CD4-positive, alpha-beta T cell treated with Interleukin-6 for 4 hours (primary cell): ENCODE measurements around the gene SPIN4.
"Not testable (repeated sequence)": the region's sequence is repeated elsewhere in the genome, so short reads cannot be mapped to it uniquely, and the experiment has no call there.

ENCODE experiments used
- DNase-seq: peaks from one replicate; pipeline ENCODE4 v3.0.0-alpha.2; 2020; ENCODE audit warnings: mixed read lengths

Gene SPIN4

DNA sequence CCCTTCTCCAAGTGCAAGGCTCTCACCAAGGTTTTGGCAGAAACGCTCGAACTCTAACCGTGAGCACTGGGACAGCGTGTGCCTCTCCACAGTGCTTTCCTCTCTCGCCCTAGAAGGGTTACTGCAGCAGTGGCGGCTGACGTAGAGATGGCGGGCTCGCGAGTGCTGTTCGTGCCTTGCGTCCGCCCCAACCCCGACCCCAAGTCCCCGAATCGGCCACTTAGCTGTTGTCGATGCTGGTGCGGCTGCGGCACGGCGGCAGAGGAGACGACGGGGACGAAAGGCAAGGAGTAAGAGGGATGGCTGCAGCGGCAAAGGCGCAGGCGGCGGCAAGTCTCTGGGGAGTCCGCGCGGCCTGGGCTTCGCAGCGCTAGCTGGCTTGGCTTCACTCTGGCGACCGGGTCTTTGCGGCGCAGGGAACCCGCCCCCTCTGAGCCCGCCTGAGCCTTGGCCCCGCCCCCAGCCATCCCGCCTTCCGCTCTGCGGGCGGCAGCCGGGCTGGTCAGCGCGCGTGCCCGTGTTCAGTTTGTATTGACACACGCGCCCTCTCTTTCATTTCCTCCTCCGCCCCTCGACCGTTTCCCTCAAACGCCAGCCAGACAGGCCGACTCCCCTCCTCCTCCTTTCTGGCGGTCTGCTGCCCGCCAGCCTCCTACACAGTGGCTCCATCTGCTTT lies at the start of gene SPIN4:
Gene SPIN4, minus strand, starts transcription at position 392 of the 676 bp plus-strand sequence. CDS start 513 bp downstream, outside the sequence.
- DNase-seq = peak; percentile 74

DNA sequence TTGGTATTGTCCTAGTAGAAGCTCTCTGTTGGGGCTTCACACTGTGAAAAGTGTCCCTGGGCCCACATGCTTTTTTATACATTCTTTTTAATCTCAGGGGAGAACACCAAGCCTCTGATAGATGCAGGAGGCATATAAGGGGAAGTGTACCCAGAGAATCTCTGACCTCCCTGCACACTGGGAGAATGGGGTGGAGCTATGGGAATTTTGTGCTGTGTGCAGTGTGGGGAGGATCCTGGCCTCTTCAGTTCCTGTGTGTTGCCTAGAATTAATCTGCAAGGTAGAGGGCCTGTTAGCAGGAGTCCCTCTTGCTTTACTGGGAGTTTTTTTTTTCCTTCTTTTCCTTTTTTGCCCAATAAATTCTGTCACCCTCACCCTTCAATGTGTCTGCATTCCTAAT lies 49.2 kb upstream of the SPIN4 start:
- DNase-seq = no peak

DNA sequence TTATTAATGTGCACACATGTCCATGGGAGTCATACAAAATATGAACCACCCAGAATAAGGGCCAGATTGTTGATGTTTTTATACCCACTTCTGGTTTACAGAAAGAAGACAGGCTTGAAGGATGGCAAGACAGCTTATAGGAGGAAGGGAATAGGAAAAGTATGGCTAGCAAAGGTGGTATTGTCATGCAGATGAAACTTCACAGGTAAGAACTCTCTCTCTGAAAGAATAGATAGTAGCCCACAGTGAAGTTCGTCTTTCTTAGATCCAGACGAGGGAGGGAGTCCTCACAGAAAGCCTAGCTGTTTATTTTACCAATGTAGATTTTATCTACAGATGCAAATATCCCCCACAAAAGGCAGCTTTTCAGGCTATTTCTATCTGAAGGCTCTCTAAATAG lies 43.7 kb upstream of the SPIN4 start:
- DNase-seq = no peak

DNA sequence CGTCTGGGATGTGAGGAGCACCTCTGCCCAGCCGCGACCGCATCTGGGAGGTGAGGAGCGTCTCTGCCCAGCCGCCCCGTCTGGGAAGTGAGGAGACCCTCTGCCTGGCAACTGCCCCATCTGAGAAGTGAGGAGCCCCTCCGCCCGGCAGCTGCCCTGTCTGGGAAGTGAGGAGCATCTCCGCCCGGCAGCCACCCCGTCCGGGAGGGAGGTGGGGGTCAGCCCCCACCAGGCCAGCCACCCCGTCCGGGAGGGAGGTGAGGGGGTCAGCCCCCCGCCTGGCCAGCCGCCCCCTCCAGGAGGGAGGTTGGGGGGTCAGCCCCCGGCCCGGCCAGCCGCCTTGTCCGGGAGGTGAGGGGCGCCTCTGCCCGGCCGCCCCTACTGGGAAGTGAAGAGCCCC lies 42.0 kb upstream of the SPIN4 start:
- DNase-seq = not testable (repeated sequence)

DNA sequence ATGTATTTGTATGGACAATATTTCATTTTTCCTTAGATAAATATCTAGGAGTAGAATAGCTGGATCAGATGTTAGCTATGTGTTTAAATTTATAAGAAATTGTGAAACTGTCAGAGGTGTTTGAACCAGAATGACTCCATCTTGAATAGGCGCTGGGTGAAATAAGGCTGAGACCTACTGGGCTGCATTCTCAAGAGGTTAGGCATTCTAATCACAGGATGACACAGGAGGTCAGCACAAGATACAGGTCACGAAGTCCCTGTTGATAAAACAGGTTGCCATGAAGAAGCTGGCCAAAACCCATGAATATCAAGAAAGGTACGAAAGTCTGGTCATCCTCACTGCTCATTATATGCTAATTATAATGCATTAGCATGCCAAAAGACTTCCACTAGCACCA lies 36.3 kb upstream of the SPIN4 start:
- DNase-seq = no peak

DNA sequence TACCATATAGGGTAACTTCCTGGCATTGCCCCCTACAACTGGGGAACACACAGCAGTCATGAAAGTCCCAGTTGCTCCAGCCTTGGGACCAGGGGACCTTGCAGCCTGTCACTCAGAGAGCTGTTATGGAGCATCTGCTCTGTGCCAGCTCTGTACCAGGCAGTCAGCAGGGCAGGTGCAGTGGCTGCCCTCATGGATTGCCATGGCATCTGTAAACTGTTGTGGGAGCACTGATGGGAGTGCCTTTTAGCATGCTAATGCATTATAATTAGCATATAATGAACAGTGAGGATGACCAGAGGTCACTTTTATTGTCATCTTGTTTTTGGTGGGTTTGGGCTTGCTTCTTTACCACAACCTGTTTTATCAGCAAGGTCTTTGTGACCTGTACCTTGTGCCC lies 33.1 kb upstream of the SPIN4 start:
- not testable (repeated sequence) for DNase-seq

DNA sequence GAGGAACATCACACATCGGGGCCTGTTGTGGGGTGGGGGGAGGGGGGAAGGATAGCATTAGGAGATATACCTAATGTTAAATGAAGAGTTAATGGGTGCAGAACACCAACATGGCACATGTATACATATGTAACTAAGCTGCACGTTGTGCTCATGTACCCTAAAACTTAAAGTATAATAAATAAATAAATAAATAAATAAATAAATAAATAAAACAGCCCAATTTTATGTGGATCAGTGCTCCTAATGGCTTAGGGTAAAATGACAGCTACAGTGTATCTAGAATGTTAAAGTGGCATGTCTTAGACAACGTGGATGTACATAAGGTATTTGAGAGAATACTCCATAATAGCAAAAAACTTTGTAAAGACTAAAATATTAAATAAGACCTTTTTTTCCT lies 21.9 kb upstream of the SPIN4 start:
- not testable (repeated sequence) for DNase-seq

DNA sequence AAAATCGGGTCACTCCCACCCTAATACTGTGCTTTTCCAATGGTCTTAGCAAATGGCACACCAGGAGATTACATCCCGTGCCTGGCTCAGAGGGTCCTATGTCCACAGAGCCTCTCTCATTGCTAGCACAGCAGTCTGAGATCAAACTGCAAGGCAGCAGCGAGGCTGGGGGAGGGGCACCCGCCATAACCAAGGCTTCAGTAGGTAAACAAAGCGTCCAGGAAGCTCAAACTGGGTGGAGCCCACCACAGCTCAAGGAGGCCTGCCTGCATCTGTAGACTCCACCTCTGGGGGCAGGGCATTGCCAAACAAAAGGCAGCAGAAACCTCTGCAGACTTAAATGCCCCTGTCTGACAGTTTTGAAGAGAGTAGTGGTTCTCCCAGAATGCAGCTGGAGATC lies 16.6 kb upstream of the SPIN4 start:
- DNase-seq = not testable (repeated sequence)

DNA sequence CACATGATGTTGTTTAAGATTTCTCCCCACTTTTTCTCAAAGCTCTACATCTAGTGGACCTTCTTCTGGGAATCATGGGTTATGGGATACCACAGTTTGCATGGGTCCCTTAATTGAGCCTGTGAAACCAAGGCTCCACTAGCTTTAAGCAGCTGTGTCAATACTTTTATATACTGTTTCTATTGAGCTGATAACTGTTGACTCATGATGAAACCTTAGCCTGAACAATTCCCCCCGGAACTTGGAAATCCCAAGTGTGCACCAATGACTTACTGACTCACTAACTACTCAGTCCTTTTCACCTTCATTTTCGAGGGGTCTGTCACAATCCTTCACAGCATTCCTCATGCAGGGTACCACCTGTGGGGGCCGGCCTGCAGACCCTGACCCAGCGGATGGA lies 12.7 kb upstream of the SPIN4 start:
- DNase-seq = no peak

DNA sequence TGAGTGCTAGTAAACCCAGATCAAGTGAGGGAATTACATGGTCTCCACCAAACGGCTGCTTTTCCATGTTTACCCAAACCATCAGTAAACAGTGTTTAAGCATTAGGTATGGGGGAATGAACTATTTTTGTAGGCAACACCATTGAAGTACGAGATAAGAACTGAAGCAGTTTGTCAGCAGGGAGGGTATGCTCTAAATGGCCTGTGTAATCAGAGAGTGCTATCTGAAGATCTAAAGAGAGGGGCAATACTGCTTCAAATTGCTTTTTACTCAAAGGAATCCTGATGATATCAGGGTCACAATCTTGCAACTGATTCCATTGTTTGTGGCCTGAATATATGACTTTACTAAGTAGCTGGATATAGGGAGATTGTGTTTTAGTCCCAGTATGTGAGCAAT lies 10.4 kb upstream of the SPIN4 start:
- no peak for DNase-seq

DNA sequence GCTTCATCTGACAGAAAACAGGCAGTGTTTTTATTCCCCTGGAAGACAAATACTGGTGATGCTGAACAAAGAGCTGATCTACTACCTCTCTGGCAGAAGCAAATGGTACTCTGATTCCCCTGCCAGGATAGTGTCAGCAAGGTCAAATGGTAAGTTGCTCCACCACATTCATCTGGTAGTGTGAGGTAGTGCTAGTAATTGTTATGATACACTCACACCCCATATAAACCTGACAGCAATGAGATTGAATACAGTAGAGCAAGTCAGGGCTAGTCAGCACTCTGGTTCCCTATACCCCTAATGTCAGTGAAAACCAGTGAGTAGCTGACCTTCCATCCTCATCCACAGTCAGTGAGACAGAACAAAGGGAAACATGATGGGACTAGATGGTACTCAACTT lies 3.4 kb upstream of the SPIN4 start:
- no peak for DNase-seq

DNA sequence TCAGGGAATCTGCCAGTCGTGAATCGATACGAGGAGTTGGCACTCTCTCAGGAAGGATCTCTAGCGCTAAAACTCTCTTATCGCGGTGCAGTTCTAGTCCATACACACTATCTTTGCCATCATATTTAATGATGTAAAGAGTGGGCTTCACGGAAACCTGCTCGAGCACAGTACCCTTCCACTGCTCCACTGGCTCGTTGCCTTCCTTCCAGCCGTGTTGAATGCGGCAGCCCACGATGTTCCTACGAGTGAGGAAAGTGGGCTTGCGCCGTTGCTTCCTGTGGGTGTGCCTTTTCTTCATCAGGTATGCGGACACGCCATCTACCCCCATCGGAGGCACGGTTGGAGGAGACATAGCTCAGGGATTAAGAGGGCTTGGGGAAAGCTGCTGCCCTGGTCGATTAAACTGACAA lies 661 bp downstream of the SPIN4 start:
- peak; percentile 26 for DNase-seq

DNA sequence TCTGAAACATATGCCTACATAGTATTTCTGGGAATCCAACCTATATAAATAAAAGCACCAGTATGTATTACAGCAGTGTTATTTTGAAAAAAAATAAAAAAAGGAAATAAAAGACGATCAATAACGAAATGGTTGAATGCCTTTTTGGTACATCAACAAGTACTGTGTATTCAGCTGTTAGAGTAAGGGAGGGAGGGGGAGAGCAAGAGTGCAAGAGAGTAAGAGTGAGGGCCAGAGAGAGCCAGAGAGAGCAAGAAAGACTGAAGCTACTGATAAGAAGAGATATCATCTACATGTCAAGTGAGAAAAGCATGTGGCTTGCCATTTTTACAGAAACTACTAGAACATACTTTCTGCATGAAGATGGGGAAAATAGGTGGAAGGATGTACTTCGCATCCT lies 1.8 kb downstream of the SPIN4 start:
- no peak for DNase-seq

DNA sequence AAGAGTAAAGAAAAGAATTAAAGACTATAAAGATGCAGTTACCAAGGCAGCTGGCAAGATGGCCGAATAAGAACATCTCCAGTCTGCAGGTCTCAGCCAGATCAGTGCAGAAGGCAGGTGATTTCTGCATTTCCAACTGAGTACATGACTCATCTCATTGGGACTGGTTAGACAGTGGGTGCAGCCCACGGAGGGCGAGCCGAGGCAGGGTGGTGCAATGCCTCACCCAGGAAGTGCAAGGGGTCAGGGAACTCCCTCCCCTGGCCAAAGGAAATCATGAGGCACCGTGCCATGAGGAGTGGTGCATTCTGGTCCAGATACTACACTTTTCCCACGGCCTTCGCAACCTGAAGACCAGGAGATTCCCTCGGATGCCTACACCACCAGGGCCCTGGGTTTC lies 20.5 kb downstream of the SPIN4 start:
- DNase-seq = no peak

DNA sequence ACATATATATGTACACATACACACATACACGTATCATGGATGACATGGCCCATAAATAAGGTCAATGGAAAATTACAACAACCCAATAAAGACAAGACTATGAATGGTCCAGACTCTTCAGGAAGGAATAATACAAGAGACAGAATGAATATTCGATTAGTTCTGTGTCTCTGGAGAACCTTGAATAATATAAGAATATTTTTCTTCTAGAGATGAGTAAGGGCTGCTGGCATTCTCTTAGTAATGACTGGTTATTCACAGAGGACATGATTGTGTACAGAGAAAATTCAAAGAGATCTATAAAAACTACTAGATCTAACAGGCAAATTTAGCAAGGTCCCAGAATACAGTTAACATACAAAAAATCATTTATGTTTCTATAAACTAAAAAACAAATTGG lies 23.3 kb downstream of the SPIN4 start:
- no peak for DNase-seq

DNA sequence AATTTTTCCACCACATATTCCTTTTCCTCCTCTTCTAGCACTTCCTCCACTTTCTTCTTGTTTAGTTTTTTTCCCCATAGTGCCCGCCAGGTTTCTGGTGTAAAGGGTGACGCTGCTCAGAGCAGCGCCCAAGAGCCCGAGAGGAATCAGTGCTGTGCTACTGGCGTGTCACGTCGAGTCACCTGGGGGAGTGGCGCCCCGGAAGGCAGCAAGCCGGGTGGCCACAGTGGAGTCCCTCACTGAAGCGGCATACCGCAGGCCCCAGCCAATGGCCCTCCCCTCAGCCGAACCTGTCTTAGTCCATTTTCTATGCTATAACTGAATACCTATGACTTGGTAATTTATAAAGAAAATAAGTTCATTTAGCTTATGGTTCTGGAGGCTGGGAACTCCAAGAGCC lies 51.5 kb downstream of the SPIN4 start:
- DNase-seq = no peak
